Heart right ventricle (tissue), 16 donors: Measurements from ENCODE around the gene HJV. TPM values are rescaled to one million over a fixed set of nuclear protein-coding genes. Genes with fewer than 3 reads are reported as not detected.

Experiments used
- ATAC-seq, 8 donors: fragments of 200-7000 bp; cut with Tn5 transposase; one replicate each; pipeline ENCODE4 v1.9.1; 2020; ENCODE audit warnings: mild to moderate bottlenecking in 8 of 8, moderate library complexity in 8 of 8, moderate number of reproducible peaks in 1 of 8
- DNase-seq, 2 donors: peaks; one replicate each; pipeline ENCODE4 v3.0.0-alpha.2; 2020
- H3K27ac ChIP-seq, 10 donors: fragments of 200-600 bp; sonication (generic) in 2 of 10; one replicate each; pipeline versions ENCODE4 v1.5.0 to v1.8.0; 2020 to 2022; ENCODE audit warnings: mild to moderate bottlenecking in 3 of 10
- H3K27me3 ChIP-seq, 7 donors: fragments of 200-600 bp; one replicate each; pipeline ENCODE4 v1.8.0; 2021 to 2022; ENCODE audit warnings: mild to moderate bottlenecking in 2 of 7
- H3K36me3 ChIP-seq, 9 donors: fragments of 200-600 bp; sonication (generic) in 1 of 9; one replicate each; pipeline versions ENCODE4 v1.5.0 to v1.8.0; 2020 to 2022; ENCODE audit warnings: mild to moderate bottlenecking in 2 of 9
- H3K4me1 ChIP-seq, 9 donors: fragments of 200-600 bp; sonication (generic) in 1 of 9; one replicate each; pipeline versions ENCODE4 v1.5.0 to v1.8.0; 2020 to 2022; ENCODE audit warnings: mild to moderate bottlenecking in 4 of 9
- H3K4me3 ChIP-seq, 10 donors: fragments of 200-600 bp; sonication (generic) in 2 of 10; one replicate each; pipeline versions ENCODE4 v1.5.0 to v1.8.0; 2020 to 2022; ENCODE audit warnings: mild to moderate bottlenecking in 7 of 10, moderate library complexity in 2 of 10
- H3K9me3 ChIP-seq, 11 donors: fragments of 200-600 bp in 10 of 11; sonication (generic) in 2 of 11; one replicate each; pipeline versions ENCODE4 v1.5.0 to v1.8.0; 2013 to 2022; ENCODE audit warnings: mild to moderate bottlenecking in 2 of 11, control low read depth in 1 of 11, moderate library complexity in 1 of 11
- CTCF ChIP-seq, 9 donors: fragments of 200-600 bp; sonication (generic) in 2 of 9; IDR thresholded peaks; one replicate each; pipeline versions ENCODE4 v1.5.0 to v1.8.0; 2021 to 2022; ENCODE audit warnings: antibody characterized with exemption in 9 of 9, mild to moderate bottlenecking in 5 of 9, moderate library complexity in 1 of 9
- WGBS, 2 donors: extraction: QIAGEN DNeasy Blood & Tissue Kit; methylation state at CpG; one replicate each; pipeline ENCODE4 v1.1.7; 2013; ENCODE audit warnings: inconsistent platforms in 1 of 2; 5-methylcytosine and 5-hydroxymethylcytosine counted together
- intact Hi-C, 10 donors: fragments of 100-400 bp; cut with DNase I; formaldehyde crosslinking; loops; one replicate each; pipeline versions ENCODE4 v1.11.1 to v1.14.2; 2022
- polyA plus RNA-seq, 2 donors: library from polyadenylated mRNA; stranded (reverse); fragments of 200-250 nt; gene quantifications; one replicate each; pipeline ENCODE4 v1.2.3, GENCODE V29; 2013
- total RNA-seq, 10 donors: library from RNA; stranded (reverse); fragmentation: NEBNext Ultra II Directional in 3 of 10; extraction: Animal tissue kit (Norgen Biotek cat#: 25700) in 3 of 10; gene quantifications; one replicate each; pipeline versions ENCODE4 v1.2.1 to v1.2.4, GENCODE V29; 2021 to 2023
- donor health status: Arrhythmogenic right ventricular cardiomyopathy.
- donor health status: ischemic (EF 13 %, LVEDD 7.1; RV severe dilation, severe dysfunction).
- donor health status: healthy with polysubstance abuse.
- donor health status: DM: no; HTN: yes; CAD: no.
- donor health status: DM: no; HTN: no; CAD: no.
- donor health status: ischemic (EF 25% LVEDD 6.9; RV normal size, moderate dysfunction).
- donor health status: ischemic (EF 25% LVEDD 5.7; RV mildly dilated, moderate dysfunction).
- donor health status: healthy.
- donor health status: DM: yes; HTN: yes; CAD: no.
- donor health status: Ischemic cardiomyopathy.
- donor health status: ischemic (EF 35%, LVEDD 5.7; RV mildly dilated, moderate dysfunction).
- donor health status: nonischemic (EF 11% LVEDD 7.7; RV severe dilation, severe dysfunction).
- donor health status: DM: yes; HTN: yes; CAD: no.
- donor health status: PGD.
- donor health status: ischemic (EF 29% LVEDD 5.4; RV normal size, mild dysfunction).
- donor health status: nonischemic (EF 23%, LVEDD 6.1; RV moderate dilation, normal function).

Gene HJV
- total and polyA plus RNA-seq, 12 donors, result 0.52 to 115 (median 68.2) TPM

GRCh38 chr1:145977016-145977415 lies 44.5 kb downstream of the HJV start:
- peak overlapping the region in 9 of 10 donors; percentile 89 to 97 (median 95) for H3K27ac ChIP-seq
- DNase-seq, result no peak
- no peaks in the 10 kb centered on the region for H3K27me3 ChIP-seq
- ATAC-seq, result no peak
- intact Hi-C loops, result loop anchor here in 5 of 10 donors (1.0 to 5.0 kb wide), 5 partner anchors 30 to 35 kb away; no protein-coding TSS in a partner anchor
- no peaks in the 10 kb centered on the region for H3K9me3 ChIP-seq
- no peak overlapping the region for H3K4me3 ChIP-seq
- WGBS, 2 donors, result 83% methylated on average over 5 of the region's 5 CpGs
- TF ChIP-seq CTCF (IDR thresholded peaks at IDR 0.05), result no peak
- peaks cover 0 to 14% (median 0%) of the 10 kb centered on the region in 9 donors for H3K36me3 ChIP-seq
- H3K4me1 ChIP-seq, result peaks cover 30 to 49% (median 48%) of the 10 kb centered on the region in 9 donors

- no peak overlapping the region for H3K4me3 ChIP-seq
- no peak for TF ChIP-seq CTCF (IDR thresholded peaks at IDR 0.05)
- ATAC-seq (no peak), DNase-seq (no peak)
- peaks cover 16 to 31% (median 30%) of the 10 kb centered on the region in 9 donors for H3K4me1 ChIP-seq
- no peaks in the 10 kb centered on the region for H3K27me3 ChIP-seq
- peaks cover 0 to 14% (median 0%) of the 10 kb centered on the region in 9 donors for H3K36me3 ChIP-seq
- intact Hi-C loops, result loop anchor here in 1 of 10 donors (5.0 kb wide), 1 partner anchor 37 kb away; no protein-coding TSS in a partner anchor
- H3K27ac ChIP-seq, result no peak overlapping the region
- 66 to 75% methylated on average over 4 of the region's 4 CpGs for WGBS, 2 donors
- H3K9me3 ChIP-seq, result no peaks in the 10 kb centered on the region
Observed at GRCh38 chr1:145975216-145975615, 46.3 kb downstream of the HJV start.

GRCh38 chr1:145974721-145975120 lies 46.8 kb downstream of the HJV start:
- Histone ChIP-seq H3K9me3 (no peaks in the 10 kb centered on the region), H3K36me3 (peaks cover 0 to 14% (median 0%) of the 10 kb centered on the region in 9 donors), H3K4me3 (no peak overlapping the region), H3K27me3 (no peaks in the 10 kb centered on the region), H3K27ac (no peak overlapping the region), H3K4me1 (peaks cover 13 to 26% (median 25%) of the 10 kb centered on the region in 9 donors)
- no peak for TF ChIP-seq CTCF (IDR thresholded peaks at IDR 0.05)
- no peak for DNase-seq
- ATAC-seq, result no peak
- intact Hi-C loops, result loop anchor here in 2 of 10 donors (5.0 kb wide), 3 partner anchors 38 to 127 kb away; partner anchors contain the start of genes NUDT17 (in 1 of the 2) and PIAS3 (in 1 of the 2)
- WGBS, 2 donors, result 78 to 83% methylated on average over 7 of the region's 7 CpGs

GRCh38 chr1:145972580-145972979 lies 49.0 kb downstream of the HJV start:
- 84 to 85% methylated on average over 7 of the region's 7 CpGs for WGBS, 2 donors
- intact Hi-C loops, result loop anchor here in 2 of 10 donors (5.0 kb wide), 2 partner anchors 115 to 125 kb away; partner anchors contain the start of genes NUDT17 (in 1 of the 2) and PIAS3 (in 1 of the 2)
- H3K36me3 ChIP-seq, result peaks cover 0 to 14% (median 0%) of the 10 kb centered on the region in 9 donors
- H3K27me3 ChIP-seq, result no peaks in the 10 kb centered on the region
- no peak for DNase-seq
- ATAC-seq, result no peak
- no peak overlapping the region for H3K4me3 ChIP-seq
- H3K9me3 ChIP-seq, result peaks cover 0 to 4% (median 0%) of the 10 kb centered on the region in 11 donors
- H3K4me1 ChIP-seq, result peaks cover 0 to 6% (median 5%) of the 10 kb centered on the region in 9 donors
- no peak for TF ChIP-seq CTCF (IDR thresholded peaks at IDR 0.05)
- no peak overlapping the region for H3K27ac ChIP-seq

Other genes starting within 250 kb of the HJV start
- 10 to 100 TPM; 39.2 to 99.0 (median 56.3) TPM for gene RNF115, start 197.6 kb downstream of the HJV start, total RNA-seq
- 10 to 100 TPM; 12.8 to 25.2 TPM for gene RNF115, start 197.6 kb downstream of the HJV start, polyA plus RNA-seq
- 10 to 100 TPM; 11.8 to 18.1 (median 16.1) TPM for gene POLR3C, start 197.5 kb downstream of the HJV start, total RNA-seq
- gene POLR3C, start 197.5 kb downstream of the HJV start, polyA plus RNA-seq, result 10 to 100 TPM in 1 of 2 donors, 1 to 10 TPM in 1; 8.0 to 11.3 TPM
- gene NUDT17, start 176.1 kb downstream of the HJV start, total RNA-seq, result 1 to 10 TPM; 1.8 to 4.9 (median 3.6) TPM
- 1 to 10 TPM in 1 of 2 donors, under 1 TPM in 1; 0.75 to 4.0 TPM for gene NUDT17, start 176.1 kb downstream of the HJV start, polyA plus RNA-seq
- 10 to 100 TPM; 12.6 to 21.0 (median 15.0) TPM for gene PIAS3, start 162.7 kb downstream of the HJV start, total RNA-seq
- 10 to 100 TPM; 19.9 to 28.7 TPM for gene PIAS3, start 162.7 kb downstream of the HJV start, polyA plus RNA-seq
- gene ANKRD35, start 135.9 kb downstream of the HJV start, total RNA-seq, result 1 to 10 TPM in 1 of 10 donors, under 1 TPM in 9; 0.28 to 1.2 (median 0.56) TPM
- 1 to 10 TPM in 1 of 2 donors, under 1 TPM in 1; 0.80 to 2.1 TPM for gene ANKRD35, start 135.9 kb downstream of the HJV start, polyA plus RNA-seq
- 1 to 10 TPM; 1.1 to 3.2 (median 1.6) TPM for gene ITGA10, start 111.7 kb downstream of the HJV start, total RNA-seq
- 1 to 10 TPM; 1.9 to 4.2 TPM for gene ITGA10, start 111.7 kb downstream of the HJV start, polyA plus RNA-seq
- gene PEX11B, start 103.0 kb downstream of the HJV start, total RNA-seq, result 10 to 100 TPM; 20.4 to 26.3 (median 23.0) TPM
- 10 to 100 TPM; 17.7 to 24.5 TPM for gene PEX11B, start 103.0 kb downstream of the HJV start, polyA plus RNA-seq
- gene RBM8A, start 94.3 kb downstream of the HJV start, total RNA-seq, result 10 to 100 TPM; 55.5 to 90.5 (median 67.4) TPM
- 100 to 1,000 TPM in 1 of 2 donors, 10 to 100 TPM in 1; 34.5 to 151 TPM for gene RBM8A, start 94.3 kb downstream of the HJV start, polyA plus RNA-seq
- gene LIX1L, start 63.7 kb downstream of the HJV start, total RNA-seq, result 10 to 100 TPM; 21.2 to 30.0 (median 24.5) TPM
- gene LIX1L, start 63.7 kb downstream of the HJV start, polyA plus RNA-seq, result 1 to 10 TPM; 7.1 to 9.4 TPM
- gene ANKRD34A, start 57.2 kb downstream of the HJV start, total RNA-seq, result 1 to 10 TPM in 6 of 10 donors, under 1 TPM in 4; 0.66 to 1.5 (median 1.0) TPM
- 1 to 10 TPM in 1 of 2 donors, under 1 TPM in 1; 0.88 to 1.7 TPM for gene ANKRD34A, start 57.2 kb downstream of the HJV start, polyA plus RNA-seq
- 10 to 100 TPM; 30.9 to 44.7 (median 38.5) TPM for gene POLR3GL, start 57.0 kb downstream of the HJV start, total RNA-seq
- gene POLR3GL, start 57.0 kb downstream of the HJV start, polyA plus RNA-seq, result 10 to 100 TPM; 44.2 to 64.5 TPM
- gene TXNIP, start 25.2 kb downstream of the HJV start, total RNA-seq, result 1,000 to 10,000 TPM in 2 of 10 donors, 100 to 1,000 TPM in 8; 544 to 1,142 (median 777) TPM
- 100 to 1,000 TPM; 231 to 681 TPM for gene TXNIP, start 25.2 kb downstream of the HJV start, polyA plus RNA-seq
- gene NBPF10, start 123.1 kb upstream of the HJV start, total RNA-seq, result 1 to 10 TPM in 5 of 10 donors, under 1 TPM in 5; 0.47 to 1.7 (median 0.96) TPM
- under 1 TPM; 0.22 to 0.30 TPM for gene NBPF10, start 123.1 kb upstream of the HJV start, polyA plus RNA-seq
- 10 to 100 TPM in 8 of 10 donors, 1 to 10 TPM in 2; 6.6 to 18.4 (median 10.8) TPM for gene NOTCH2NLA, start 207.3 kb upstream of the HJV start, total RNA-seq
- gene NOTCH2NLA, start 207.3 kb upstream of the HJV start, polyA plus RNA-seq, result 10 to 100 TPM in 1 of 2 donors, 1 to 10 TPM in 1; 6.3 to 10.9 TPM